Activated CD8-positive, alpha-beta memory T cell treated with anti-CD3 and anti-CD28 coated beads for 36 hours (primary cell): ENCODE data around the gene HSPA1A. TPM values are rescaled to one million over a fixed set of nuclear protein-coding genes. Genes with fewer than 3 reads are reported as not detected.
"Not testable (repeated sequence)": the region's sequence is repeated elsewhere in the genome, so short reads cannot be mapped to it uniquely, and the experiment has no call there.

Source experiments
- CTCF ChIA-PET: fragments of 350-600 bp; sonication (Branson Sonifier 250); formaldehyde crosslinking; loops from one replicate; lab custom pipeline; 2021; ENCODE audit warnings: antibody characterized with exemption; lab: Charles Lee
- POLR2A ChIA-PET: fragments of 350-600 bp; sonication (Branson Sonifier 250); formaldehyde crosslinking; loops from one replicate; lab custom pipeline; 2021; ENCODE audit warnings: antibody characterized with exemption; lab: Charles Lee
- total RNA-seq, 2 experiments: library from RNA; stranded (reverse); gene quantifications; one replicate each; pipeline ENCODE4 v1.2.3, GENCODE V29; 2021

Gene HSPA1A
- total RNA-seq, 2 experiments from 2014 or later, result 62.0 to 63.9 TPM

DNA sequence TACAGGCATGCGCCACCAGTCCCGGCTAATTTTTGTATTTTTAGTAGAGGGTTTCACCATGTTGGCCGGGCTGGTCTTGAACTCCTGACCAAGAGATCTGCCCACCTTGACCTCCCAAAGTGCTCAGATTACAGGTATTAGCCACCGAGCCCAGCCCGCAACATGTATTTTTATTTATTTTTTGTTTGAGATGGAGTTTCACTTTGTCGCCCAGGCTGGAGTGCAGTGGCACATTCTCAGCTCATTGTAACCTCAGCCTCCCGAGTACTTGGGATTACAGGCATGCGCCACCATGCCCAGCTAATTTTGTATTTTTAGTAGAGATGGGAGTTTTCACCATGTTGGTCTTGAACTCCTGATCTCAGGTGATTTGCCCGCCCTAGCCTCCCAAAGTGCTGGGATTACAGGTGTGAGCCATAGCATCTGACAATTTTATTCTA, 22.8 kb downstream of the HSPA1A start:
- ChIA-PET CTCF (interaction anchor here (0.6 kb wide), 1 partner anchor 52 kb away, joined by 3 read pairs; no protein-coding TSS in a partner anchor), POLR2A (interaction anchor here (0.6 to 1.7 kb wide), 3 partner anchors 8 to 260 kb away, joined by 3 to 7 read pairs (median 4); no protein-coding TSS in a partner anchor)

DNA sequence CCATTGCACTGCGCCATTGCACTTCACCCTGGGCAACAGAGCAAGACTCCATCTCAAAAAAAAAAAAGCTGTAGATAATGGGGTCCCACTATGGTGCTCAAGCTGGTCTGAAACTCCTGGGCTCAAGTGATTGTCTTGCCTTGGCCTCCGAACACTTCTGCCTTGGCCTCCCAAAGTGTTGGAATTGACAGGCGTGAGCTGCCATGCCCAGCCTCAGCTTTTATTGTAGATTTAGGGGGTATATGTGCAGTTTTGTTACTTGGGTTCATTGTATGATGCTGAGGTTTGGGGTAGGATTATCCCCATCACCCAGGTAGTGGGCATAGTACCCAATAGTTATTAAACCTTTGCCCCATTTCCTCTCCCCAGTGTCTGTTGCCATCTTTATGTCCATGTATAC, 23.6 kb downstream of the HSPA1A start:
- ChIA-PET POLR2A (interaction anchor here (1.7 kb wide), 1 partner anchor 9 kb away, joined by 4 read pairs; no protein-coding TSS in a partner anchor), CTCF (interaction anchor here (0.9 kb wide), 2 partner anchors 28 to 68 kb away, joined by 3 to 4 read pairs; no protein-coding TSS in a partner anchor)

DNA sequence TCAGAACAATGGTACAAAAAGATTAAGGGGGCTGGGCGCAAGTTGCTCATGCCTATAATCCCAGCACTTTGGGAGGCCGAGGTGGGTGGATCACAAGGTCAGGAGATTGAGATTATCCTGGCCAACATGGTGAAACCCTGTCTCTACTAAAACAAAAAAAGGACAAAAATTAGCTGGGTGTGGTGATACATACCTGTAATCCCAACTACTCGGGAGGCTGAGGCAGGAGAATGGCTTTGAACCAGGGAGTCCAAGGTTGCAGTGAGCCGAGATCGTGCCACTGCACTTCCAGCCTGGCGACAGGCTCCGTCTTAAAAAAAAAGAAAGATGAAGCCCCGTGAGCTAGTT, 24.4 kb downstream of the HSPA1A start:
- ChIA-PET CTCF (interaction anchor here (0.5 kb wide), 1 partner anchor 9 kb away, joined by 3 read pairs; no protein-coding TSS in a partner anchor), POLR2A (interaction anchor here (0.8 kb wide), 1 partner anchor 12 kb away, joined by 3 read pairs; the partner anchor contains the start of gene HSPA1B)

DNA sequence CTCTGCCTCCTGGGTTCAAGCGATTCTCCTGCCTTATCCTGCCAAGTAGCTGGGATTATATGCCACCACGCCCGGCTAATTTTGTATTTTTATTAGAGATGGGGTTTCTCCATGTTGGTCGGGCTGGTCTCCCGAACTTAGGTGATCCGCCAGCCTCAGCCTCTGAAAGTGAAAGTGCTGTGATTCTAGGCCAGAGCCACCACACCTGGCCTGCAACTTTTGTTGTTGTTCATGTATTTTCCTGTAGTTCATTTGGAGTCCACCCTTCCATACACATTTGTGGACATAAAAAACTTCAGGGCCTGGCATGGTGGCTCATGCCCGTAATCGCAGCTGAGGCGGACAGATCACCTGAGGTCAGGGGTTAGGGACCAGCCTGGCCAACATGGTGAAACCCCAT, 26.7 kb downstream of the HSPA1A start:
- CTCF ChIA-PET, result no interaction called here
- POLR2A ChIA-PET, result no interaction called here

DNA sequence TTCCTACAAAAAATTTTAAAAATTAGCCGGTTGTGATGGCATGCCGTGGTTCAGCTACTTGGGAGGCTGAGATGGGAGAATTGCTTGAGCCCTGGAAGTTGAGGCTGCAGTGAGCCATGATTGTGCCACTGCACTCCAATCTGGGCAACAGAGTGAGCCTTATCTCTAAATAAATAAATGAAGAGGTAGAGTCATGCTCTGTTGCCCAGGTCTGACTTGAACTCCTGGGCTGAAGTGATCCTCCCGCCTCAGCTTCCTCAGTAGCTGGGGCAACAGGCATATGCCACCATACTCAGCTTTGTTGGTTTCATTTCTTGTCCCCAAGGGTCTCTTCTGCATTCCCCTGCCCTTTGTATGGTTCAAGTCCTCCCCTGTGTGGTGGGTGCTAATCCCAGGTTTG, 29.2 kb downstream of the HSPA1A start:
- ChIA-PET CTCF (no interaction called here), POLR2A (interaction anchor here (1.3 to 2.3 kb wide), 2 partner anchors 9 to 18 kb away, joined by 6 to 9 read pairs; partner anchors contain the start of gene NEU1)

DNA sequence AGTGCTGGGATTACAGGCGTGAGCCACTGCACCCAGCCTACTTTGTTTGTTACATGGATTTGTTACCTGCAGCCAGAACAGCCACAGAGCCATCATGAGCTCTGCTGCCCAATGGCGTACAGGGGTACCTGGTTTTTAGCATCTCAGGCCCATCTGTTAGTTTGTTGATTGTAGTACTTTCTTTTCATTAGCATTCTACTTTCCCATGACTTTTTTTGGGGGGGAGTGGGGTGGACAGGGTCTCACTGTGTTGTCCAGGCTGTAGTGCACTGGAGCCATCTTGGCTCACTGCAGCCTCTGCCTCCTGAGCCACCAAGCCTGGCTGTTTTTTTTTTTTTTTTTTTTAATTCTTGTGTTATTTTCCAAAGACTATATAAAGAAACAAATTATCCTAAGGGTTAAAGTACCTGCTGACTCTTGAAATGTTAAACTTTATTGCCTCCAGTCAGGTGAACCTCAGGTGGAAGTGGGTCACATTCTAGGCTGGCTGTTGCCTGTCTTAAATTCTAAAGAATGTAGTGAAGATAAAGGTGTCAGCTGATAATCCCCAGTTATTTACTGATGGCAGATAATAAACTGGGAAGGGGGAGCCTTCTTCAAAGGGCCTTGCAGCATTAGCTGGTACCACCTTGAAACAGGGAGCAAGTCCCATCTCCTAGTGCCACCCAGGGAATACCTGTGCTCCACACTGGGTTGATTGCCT, 32.1 kb downstream of the HSPA1A start:
- POLR2A ChIA-PET, result interaction anchor here (0.6 kb wide), 2 partner anchors 12 to 15 kb away, joined by 3 to 9 read pairs; partner anchors contain the start of gene NEU1
- CTCF ChIA-PET, result no interaction called here

DNA sequence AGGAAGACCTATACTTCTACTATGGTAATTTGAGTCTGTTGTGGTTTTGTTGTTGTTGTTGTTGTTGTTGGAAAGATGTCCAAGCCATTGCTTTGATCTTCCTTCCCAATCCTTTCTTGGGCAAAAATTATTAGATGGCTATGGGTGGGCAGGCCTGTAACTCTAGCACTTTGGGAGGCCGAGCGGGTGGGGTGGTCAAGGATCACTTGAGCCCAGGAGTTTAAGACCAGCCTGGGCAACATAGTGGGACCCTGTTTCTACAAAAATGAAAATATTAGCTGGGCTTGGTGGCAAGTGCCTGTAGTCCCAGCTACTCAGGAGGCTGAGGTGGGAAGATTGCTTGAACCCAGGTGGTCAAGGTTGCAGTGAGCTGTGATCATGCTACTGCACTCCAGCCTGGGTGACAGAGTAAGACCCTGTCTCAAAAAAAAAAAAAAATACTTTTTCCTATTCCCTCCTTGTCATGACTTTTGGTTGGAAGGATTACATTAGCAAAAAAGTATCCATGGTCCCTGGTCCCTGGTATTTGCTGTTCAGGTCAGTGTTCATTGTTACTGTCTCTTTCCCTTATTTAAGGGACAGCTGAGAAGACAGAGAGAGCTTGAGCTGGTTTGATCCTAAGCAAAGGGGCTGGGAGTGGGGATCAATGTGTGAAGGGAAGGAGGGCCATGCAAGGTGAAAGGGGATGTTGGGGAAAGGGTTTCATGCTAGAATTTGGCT, 35.6 kb downstream of the HSPA1A start:
- CTCF ChIA-PET, result no interaction called here
- POLR2A ChIA-PET, result interaction anchor here (0.5 kb wide), 1 partner anchor 67 kb away, joined by 5 read pairs; no protein-coding TSS in a partner anchor

DNA sequence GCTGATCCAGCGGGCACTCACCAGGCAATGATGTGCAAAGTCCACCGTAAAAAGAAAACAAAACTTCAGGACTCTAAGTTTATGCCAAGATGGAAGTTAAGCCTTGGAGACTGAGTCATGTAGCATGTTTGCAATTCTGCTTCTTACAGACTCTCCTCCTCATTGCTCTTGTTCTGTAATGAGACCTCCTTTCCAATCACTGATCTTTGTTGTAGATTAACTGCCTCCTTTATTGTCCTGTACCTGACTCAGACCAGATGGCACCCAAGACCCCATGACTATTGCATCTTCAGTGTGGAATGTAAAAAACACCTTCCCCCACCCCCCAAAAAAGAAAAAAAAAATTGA, 36.1 kb downstream of the HSPA1A start:
- ChIA-PET CTCF (no interaction called here), POLR2A (no interaction called here)

DNA sequence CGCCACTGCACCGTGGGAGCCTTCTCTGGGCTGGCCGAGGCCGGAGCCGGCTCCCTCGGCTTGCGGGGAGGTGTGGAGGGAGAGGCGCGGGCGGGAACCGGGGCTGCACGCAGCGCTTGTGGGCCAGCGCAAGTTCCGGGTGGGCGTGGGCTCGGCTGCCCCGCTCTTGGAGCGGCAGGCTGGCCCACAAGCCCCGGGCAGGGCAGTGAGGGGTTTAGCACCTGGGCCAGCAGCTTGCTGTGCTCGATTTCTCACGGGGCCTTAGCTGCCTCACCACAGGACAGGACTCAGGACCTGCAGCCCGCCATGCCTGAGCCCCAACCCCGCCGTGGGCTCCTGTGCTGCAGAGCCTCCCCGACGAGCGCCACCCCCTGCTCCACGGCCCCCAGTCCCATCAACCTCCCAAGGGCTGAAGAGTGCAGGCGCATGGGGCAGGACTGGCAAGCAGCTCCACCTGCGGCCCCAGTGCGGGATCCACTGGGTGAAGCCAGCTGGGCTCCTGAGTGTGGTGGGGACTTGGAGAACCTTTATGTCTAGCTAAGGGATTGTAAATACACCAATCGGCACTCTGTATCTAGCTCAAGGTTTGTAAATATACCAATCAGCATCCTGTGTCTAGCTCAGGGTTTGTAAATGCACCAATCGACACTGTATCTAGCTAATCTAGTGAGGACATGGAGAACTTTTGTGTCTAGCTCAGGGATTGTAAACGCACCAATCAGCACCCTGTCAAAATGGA, 36.8 kb downstream of the HSPA1A start:
- POLR2A ChIA-PET, CTCF ChIA-PET: not testable (repeated sequence)

DNA sequence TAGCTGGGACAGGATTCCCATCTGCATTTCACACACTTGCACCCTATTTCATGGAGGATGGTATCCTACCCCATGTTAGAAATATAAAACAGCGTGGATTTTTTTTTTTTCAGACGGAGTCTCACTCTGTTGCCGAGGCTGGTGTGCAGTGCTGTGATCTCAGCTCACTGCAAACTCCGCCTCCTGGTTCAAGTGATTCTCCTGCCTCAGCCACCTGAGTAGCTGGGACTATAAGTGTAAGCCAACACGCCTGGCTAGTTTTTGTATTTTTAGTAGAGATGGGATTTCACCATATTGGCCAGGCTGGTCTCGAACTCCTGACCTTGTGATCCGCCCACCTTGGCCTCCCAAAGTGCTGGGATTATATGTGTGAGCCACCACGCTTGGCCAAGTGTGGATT, 42.4 kb downstream of the HSPA1A start:
- CTCF ChIA-PET, result not testable (repeated sequence)
- POLR2A ChIA-PET, result interaction anchor here (1.0 kb wide), 1 partner anchor 1114 kb away, joined by 3 read pairs; no protein-coding TSS in a partner anchor

DNA sequence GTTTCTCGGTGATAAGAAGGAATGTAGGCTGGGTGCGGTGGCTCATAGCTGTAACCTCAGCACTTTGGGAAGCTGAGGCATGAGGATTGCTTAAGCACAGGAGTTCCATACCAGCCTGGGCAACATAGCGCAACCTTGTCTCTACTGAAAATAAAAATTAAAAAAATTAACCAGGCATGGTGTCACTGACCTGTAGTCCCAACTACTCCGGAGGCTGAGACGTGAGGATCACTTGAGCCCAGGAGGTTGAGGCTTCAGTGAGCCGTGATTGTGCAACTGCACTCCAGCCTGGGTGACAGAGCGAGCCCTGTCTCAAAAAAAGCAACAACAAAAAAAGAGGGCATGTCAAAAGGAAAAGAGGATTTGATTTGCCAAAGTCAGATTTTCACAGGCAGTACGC, 43.4 kb downstream of the HSPA1A start:
- CTCF ChIA-PET, result no interaction called here
- POLR2A ChIA-PET, result no interaction called here

DNA sequence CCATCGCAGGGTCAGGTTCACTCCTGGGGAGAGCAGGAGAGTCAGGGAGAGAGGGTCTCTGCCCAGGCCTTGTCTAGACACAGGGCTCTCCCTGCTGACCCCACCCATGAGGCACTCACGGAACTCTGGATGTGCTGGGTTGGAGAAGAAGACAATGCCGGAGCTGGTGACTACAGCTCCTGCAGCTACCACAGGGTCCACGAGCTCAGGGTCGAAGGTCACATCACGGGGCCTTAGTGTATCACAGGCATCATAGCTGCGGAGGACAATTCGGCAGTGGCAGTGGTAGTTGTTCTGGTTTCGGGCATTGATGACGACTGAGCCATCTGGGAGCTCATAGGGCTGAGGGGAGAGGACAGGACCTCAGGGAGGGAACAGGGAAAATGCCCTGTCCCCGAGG, 44.6 kb downstream of the HSPA1A start:
- POLR2A ChIA-PET, result interaction anchor here (0.5 to 0.6 kb wide), 2 partner anchors 30 to 39 kb away, joined by 3 to 4 read pairs; no protein-coding TSS in a partner anchor

DNA sequence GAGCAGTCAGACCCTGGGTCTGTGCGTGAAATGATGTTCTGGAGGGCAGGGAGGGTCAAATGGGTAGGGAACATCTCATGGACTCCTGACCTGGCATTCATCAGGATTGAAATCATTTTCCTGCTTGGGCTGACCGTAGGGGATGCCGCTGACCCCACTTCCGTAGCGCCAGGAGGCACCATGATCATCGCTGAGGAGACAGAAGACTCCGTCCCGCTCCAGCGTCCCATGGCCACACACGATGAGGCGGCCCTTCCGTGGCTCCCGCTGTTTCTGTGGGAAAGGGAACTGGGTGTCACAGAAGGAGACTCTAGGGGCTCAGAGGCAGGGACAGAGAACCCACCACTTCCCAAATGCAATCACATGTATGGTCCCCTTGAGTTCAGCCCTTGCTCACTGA, 45.0 kb downstream of the HSPA1A start:
- POLR2A ChIA-PET, result interaction anchor here (0.5 kb wide), 1 partner anchor 30 kb away, joined by 3 read pairs; no protein-coding TSS in a partner anchor

More for the DNA sequence above, 44.6 kb downstream of the HSPA1A start:
- CTCF ChIA-PET, result no interaction called here

DNA sequence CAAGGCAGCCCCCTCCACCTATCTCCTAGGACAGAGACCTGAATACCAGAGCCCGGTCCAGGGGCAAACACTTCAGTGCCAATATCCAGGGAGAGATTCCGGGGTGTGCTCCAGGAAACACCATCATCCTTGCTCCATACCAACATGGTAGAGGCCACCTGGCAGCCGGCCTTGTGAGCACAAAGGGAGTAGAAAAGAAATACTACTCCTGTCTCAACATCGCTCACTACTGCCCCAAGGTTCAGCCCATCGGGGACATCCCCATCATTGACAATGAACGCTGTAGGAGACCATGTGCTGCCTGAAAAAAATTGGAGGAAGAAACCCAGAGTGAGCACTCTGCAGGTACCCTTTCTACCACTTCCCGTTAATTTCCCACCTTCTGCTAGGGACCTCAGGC, 45.8 kb downstream of the HSPA1A start:
- POLR2A ChIA-PET, result no interaction called here
- CTCF ChIA-PET, result no interaction called here

More for the DNA sequence above, 45.0 kb downstream of the HSPA1A start:
- CTCF ChIA-PET, result no interaction called here

DNA sequence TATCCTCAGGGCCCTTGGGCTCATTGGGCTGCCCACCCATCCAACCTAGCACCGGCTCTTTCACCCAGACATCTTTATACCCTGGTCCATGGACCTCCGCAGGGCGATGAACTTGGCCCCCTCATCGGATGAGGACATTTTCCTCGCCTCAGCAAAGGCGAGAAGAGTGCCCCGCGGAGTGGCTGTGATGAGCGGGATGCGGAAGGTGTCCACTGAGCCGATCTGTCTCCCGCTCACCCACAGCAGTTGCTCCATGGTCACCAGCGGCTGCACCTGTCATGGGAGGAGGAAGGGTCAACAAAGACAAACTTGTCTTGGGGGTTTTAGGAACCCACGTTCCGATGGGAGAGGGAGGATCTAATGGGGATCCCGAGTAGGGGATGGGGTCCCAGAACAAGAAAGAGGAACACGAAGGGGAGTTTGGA, 46.6 kb downstream of the HSPA1A start:
- ChIA-PET CTCF (interaction anchor here (0.5 to 1.3 kb wide), 3 partner anchors 28 to 48 kb away, joined by 4 to 6 read pairs (median 5); partner anchors contain the start of gene EHMT2), POLR2A (interaction anchor here (1.6 kb wide), 1 partner anchor 18 kb away, joined by 9 read pairs; no protein-coding TSS in a partner anchor)

DNA sequence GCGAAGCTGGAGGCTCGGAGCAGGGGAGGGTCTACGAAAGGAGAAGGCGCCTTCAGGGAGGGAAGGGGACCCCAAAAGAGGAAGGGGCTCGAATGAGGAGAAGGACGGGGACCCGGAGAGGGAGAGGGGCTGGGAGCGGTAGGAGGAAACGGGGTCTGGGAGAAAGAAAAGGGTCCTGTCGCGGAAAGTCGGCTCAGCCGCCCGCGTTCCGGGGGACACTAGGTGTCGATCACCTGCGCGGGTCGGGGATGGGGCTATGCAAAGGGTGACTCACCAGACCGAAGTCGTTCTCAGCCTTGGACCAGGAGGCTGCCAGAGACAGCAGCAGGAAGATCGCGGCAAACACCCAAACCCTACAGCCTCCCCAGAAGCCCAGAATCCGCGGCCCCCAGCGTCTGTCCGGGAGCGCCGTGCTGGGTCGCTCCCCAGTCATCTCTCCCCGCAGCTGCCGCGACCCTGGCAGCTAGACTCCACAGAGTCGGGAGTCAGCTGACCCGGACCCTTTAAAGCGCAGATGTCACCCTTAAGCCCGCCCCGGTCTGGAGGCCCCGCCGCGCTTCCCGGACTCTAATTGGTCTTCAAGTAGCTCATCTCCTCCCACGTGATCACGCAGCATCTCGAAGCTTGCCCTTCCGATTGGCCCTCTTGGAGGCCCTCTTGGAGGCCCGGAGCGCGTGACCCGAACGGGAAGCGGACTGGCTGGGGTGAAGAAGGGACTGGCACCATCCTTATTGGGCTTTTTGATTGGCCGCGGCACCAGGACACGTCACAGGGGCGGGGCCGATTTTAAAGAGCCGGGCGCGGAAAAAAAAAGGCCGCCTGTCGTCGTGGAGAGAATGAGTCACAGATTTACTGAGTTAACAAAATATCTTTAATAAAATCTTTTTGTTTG, 47.2 kb downstream of the HSPA1A start, which contains the start of gene NEU1:
TSS of gene NEU1 (minus strand) at position 478 of the 892 bp plus-strand sequence. CDS start at position 433, 45 bp downstream.
- CTCF ChIA-PET, result interaction anchor here (0.5 to 1.9 kb wide), 6 partner anchors 27 to 210 kb away, joined by 3 to 8 read pairs (median 4); partner anchors contain the start of gene EHMT2
- POLR2A ChIA-PET, result interaction anchor here (0.6 to 1.9 kb wide), 9 partner anchors 15 to 321 kb away, joined by 3 to 9 read pairs (median 4); partner anchors contain the start of genes ABHD16A, DDX39B, DXO and HSPA1B

DNA sequence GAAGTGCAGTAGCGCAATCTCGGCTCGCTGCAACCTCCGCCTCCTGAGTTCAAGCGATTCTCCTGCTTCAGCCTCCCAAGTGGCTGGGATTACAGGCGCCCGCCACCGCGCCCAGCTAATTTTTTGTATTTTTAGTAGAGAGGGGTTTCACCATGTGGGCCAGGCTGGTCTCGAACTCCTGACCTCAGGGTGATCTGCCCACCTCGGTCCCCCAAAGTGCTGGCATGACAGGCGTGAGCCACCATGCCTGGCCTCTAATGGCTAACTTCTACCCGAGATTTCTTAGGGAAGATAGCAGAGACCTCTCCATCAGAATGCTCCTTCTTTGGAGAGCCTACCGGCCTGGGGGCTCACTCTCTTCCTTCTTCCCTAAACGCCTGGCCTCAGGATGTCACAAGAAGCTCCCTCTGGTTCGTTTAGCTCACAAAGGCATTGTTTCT, 48.8 kb downstream of the HSPA1A start:
- ChIA-PET POLR2A (interaction anchor here (0.6 to 1.9 kb wide), 2 partner anchors 33 to 37 kb away, joined by 3 to 8 read pairs; partner anchors contain the start of gene HSPA1B), CTCF (interaction anchor here (0.6 to 1.9 kb wide), 5 partner anchors 11 to 1010 kb away, joined by 3 to 8 read pairs (median 4); no protein-coding TSS in a partner anchor)
